ENCODE data around the gene SLC45A2.
"Not testable (repeated sequence)": the region's sequence is repeated elsewhere in the genome, so short reads cannot be mapped to it uniquely, and the experiment has no call there.

SLC45A2 gene

DNA sequence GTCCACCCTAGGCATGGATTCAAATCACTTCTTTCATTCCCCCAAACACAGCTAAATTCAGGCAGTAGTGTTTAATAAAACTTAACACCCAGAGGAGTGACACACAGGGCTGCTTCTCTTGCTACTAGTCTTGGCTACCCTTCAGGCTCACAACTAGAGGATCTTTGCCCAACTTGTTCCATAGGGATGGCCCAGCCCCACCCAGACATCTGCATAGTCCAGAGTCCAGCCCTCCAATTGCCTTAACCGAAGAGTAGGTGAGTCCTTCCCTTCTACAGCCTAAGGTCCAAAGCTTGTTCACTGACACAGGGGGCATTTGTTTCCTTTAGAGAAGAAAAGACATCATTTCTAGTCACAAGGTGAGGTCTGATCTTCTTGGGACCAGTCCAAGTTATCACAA is 63.5 kb downstream of the SLC45A2 start:
- DNase-seq (ENCODE audit: low spot score) = no peak

DNA sequence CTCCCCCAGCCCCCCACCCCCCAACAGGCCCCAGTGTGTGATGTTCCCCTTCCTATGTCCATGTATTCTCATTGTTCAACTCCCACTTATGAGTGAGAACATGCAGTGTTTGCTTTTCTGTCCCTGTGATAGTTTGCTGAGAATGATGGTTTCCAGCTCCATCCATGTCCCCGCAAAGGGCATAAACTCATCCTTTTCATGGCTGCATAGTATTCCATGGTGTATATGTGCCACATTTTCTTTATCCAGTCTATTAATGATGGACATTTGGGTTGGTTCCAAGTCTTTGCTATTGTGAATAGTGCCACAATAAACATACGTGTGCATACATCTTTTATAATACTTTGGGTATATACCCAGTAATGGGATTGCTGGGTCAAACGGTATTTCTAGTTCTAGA is 69.6 kb downstream of the SLC45A2 start:
- not testable (repeated sequence) for DNase-seq (ENCODE audit: low spot score)

DNA sequence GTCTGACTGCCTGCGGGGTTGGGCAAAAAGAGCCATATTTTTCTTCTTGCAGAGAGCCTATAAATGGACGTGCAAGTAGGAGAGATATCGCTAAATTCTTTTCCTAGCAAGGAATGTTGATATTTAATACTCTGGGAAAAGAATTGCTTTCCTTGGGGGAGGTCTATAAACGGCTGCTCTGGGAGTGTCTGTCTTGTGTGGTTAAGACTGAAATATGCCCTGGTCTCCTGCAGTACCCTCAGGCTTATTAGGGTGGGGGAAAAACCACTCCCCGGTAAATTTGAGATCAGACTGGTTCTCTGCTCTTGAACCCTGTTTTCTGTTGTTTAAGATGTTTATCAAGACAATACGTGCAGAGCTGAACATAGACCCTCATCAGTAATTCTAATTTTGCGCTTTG is 78.2 kb downstream of the SLC45A2 start:
- not testable (repeated sequence) for DNase-seq (ENCODE audit: low spot score)

DNA sequence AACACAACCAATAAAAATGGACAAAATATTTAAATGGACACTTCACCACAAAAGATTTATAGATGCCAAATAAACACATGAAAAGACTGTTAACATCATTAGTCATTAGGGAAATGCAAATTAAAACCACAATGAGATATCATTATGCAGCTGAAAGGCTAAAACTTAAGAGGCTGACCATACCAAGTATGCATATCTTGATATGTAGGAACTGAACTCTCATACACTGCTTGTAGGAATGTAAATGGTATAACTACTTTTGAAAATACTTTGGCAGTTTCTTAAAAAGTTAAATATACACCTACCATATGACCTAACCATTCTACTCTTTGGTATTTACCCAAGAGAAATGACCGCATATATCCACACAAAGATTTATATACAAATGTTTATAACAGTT is 79.1 kb downstream of the SLC45A2 start:
- no peak for DNase-seq (ENCODE audit: low spot score)

DNA sequence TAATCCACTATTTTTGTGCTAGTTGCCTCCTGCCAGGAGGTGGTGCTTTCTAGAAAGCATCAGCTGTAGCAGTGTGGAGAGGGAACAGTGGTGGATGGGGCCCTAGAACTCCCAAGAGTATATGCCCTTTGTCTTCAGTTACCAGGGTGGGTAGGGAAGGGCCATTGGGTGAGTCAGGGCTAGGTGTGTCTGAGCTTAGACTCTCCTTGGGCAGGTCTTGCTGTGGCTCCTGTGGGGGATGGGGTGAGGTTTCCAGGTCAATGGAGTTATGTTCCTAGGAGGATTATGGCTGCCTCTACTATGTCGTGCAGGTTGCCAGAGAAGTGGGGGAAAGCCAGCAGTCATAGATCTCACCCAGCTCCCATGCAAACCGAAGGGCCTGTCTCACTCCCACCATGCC is 81.4 kb downstream of the SLC45A2 start:
- no peak for DNase-seq (ENCODE audit: low spot score)

DNA sequence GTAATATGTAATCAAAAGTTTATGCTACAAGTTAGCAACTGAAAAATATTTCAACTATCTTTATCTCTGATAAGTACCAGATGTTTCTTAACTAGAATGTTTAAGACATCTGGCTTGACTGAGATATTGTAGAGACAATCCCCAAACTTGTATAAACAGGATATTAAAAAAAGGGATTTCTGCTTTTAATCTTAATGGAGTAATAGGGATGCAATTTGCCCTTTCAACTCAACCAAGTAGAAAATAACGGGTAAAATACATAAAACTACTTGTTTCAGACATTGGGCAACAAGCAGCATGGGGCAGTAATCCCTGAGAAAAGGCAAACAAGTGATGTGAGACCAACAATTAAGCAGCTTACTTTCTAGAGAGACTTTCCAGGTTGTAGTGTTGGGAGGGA is 83.3 kb downstream of the SLC45A2 start:
- DNase-seq (ENCODE audit: low spot score) = no peak

All from AG08396 (cell line).